ENCODE data around the gene JMJD6.

JMJD6 gene

DNA sequence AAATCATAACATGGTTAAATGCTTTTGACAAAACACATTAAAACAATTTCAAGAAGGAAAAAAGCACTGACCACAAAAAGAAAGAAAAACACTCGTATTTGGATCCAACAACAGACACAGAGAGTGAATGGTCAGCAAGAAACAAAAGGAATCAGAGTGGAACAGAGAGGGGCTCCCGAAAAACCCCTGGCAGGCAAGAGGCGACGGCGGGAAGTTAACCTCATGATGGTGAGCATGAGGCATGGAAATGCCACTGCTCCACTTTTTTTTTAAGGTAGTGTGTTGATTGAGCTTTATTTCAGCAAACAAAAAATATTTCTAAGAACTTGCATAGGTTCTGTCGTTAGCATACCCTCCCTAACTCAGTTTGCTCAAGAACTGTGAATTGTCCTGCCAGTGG lies 50.8 kb downstream of the JMJD6 start:
- TF ChIP-seq RARB (CRISPR knock-in tag; IDR thresholded peaks at IDR 0.05) (no peak), ESRRG (CRISPR knock-in tag; IDR thresholded peaks at IDR 0.05) (no peak), GLIS3 (CRISPR knock-in tag; IDR thresholded peaks at IDR 0.05) (no peak), ZFP30 (CRISPR knock-in tag; IDR thresholded peaks at IDR 0.05) (no peak), ARNTL (CRISPR knock-in tag; IDR thresholded peaks at IDR 0.05; ENCODE audit: borderline replicate concordance, low read depth) (no peak), SNAI2 (CRISPR knock-in tag; IDR thresholded peaks at IDR 0.05) (no peak), PPARA (CRISPR knock-in tag; IDR thresholded peaks at IDR 0.05; ENCODE audit: borderline replicate concordance) (no peak), ZFP3 (CRISPR knock-in tag; IDR thresholded peaks at IDR 0.05) (no peak), ZC3H10 (CRISPR knock-in tag; IDR thresholded peaks at IDR 0.05) (no peak), ISL1 (CRISPR knock-in tag; IDR thresholded peaks at IDR 0.05) (no peak)
- TF ChIP-seq, protein P1, sequence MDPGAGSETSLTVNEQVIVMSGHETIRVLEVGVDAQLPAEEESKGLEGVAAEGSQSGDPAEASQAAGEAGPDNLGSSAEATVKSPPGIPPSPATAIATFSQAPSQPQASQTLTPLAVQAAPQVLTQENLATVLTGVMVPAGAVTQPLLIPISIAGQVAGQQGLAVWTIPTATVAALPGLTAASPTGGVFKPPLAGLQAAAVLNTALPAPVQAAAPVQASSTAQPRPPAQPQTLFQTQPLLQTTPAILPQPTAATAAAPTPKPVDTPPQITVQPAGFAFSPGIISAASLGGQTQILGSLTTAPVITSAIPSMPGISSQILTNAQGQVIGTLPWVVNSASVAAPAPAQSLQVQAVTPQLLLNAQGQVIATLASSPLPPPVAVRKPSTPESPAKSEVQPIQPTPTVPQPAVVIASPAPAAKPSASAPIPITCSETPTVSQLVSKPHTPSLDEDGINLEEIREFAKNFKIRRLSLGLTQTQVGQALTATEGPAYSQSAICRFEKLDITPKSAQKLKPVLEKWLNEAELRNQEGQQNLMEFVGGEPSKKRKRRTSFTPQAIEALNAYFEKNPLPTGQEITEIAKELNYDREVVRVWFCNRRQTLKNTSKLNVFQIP (CRISPR knock-in tag; IDR thresholded peaks at IDR 0.05; ENCODE audit: borderline replicate concordance, low read depth): no peak
- no peak for ATAC-seq

DNA sequence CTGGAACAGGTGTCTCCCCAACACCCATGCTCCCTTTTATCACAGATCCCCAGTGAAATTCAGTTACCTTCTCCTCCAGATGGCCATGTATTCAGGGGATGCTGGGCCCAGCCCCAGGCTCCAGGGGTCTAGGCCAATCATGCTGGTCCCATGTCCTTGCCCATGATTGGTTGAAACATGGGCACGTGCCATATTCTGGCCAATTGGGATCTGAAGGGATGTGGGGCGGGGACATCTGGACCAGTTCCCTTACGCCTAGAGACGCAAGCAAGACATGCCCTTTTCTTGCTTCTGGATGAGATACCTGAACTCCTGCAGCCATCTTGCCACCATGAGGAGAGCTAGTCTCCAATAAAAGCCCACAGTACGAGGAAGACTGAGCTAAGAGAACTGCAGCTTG lies 51.8 kb downstream of the JMJD6 start:
- no peak for ATAC-seq
- TF ChIP-seq, protein P2, sequence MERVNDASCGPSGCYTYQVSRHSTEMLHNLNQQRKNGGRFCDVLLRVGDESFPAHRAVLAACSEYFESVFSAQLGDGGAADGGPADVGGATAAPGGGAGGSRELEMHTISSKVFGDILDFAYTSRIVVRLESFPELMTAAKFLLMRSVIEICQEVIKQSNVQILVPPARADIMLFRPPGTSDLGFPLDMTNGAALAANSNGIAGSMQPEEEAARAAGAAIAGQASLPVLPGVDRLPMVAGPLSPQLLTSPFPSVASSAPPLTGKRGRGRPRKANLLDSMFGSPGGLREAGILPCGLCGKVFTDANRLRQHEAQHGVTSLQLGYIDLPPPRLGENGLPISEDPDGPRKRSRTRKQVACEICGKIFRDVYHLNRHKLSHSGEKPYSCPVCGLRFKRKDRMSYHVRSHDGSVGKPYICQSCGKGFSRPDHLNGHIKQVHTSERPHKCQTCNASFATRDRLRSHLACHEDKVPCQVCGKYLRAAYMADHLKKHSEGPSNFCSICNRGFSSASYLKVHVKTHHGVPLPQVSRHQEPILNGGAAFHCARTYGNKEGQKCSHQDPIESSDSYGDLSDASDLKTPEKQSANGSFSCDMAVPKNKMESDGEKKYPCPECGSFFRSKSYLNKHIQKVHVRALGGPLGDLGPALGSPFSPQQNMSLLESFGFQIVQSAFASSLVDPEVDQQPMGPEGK (CRISPR knock-in tag; IDR thresholded peaks at IDR 0.05; ENCODE audit: borderline replicate concordance): no peak

DNA sequence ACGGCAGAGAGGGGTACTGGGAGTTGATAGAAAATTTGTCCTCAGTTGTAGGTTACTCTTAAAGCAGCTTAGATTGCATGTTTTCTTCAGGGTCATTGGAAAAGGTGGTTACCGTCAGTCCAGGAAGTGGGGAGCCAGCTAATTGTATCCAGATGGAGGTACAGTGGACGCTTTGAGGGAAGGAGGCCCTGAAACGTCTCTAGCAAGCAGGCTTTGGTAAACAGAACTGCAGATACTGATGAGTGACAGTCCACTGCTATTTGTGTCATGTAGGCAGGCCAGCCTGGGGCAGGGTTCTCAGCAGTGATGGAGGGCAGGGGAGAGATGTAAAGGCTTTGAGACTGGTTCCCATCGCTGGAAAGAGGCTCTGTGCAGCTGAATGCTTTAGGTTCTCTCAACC lies 52.7 kb downstream of the JMJD6 start:
- no peak for TF ChIP-seq ISL1 (CRISPR knock-in tag; IDR thresholded peaks at IDR 0.05)
- TF ChIP-seq, protein P3, sequence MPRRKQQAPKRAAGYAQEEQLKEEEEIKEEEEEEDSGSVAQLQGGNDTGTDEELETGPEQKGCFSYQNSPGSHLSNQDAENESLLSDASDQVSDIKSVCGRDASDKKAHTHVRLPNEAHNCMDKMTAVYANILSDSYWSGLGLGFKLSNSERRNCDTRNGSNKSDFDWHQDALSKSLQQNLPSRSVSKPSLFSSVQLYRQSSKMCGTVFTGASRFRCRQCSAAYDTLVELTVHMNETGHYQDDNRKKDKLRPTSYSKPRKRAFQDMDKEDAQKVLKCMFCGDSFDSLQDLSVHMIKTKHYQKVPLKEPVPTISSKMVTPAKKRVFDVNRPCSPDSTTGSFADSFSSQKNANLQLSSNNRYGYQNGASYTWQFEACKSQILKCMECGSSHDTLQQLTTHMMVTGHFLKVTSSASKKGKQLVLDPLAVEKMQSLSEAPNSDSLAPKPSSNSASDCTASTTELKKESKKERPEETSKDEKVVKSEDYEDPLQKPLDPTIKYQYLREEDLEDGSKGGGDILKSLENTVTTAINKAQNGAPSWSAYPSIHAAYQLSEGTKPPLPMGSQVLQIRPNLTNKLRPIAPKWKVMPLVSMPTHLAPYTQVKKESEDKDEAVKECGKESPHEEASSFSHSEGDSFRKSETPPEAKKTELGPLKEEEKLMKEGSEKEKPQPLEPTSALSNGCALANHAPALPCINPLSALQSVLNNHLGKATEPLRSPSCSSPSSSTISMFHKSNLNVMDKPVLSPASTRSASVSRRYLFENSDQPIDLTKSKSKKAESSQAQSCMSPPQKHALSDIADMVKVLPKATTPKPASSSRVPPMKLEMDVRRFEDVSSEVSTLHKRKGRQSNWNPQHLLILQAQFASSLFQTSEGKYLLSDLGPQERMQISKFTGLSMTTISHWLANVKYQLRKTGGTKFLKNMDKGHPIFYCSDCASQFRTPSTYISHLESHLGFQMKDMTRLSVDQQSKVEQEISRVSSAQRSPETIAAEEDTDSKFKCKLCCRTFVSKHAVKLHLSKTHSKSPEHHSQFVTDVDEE (CRISPR knock-in tag; IDR thresholded peaks at IDR 0.05): peak; percentile 77
- peak; percentile 65; the same call in 1 of the 2 replicates for TF ChIP-seq TCF4 (CRISPR knock-in tag; IDR thresholded peaks at IDR 0.05; ENCODE audit: borderline replicate concordance)
- no peak for TF ChIP-seq ZFP30 (CRISPR knock-in tag; IDR thresholded peaks at IDR 0.05)
- TF ChIP-seq, protein P1 (CRISPR knock-in tag; IDR thresholded peaks at IDR 0.05; ENCODE audit: borderline replicate concordance, low read depth): no peak
- peak; percentile 4; the same call in 1 of the 3 replicates for ATAC-seq

DNA sequence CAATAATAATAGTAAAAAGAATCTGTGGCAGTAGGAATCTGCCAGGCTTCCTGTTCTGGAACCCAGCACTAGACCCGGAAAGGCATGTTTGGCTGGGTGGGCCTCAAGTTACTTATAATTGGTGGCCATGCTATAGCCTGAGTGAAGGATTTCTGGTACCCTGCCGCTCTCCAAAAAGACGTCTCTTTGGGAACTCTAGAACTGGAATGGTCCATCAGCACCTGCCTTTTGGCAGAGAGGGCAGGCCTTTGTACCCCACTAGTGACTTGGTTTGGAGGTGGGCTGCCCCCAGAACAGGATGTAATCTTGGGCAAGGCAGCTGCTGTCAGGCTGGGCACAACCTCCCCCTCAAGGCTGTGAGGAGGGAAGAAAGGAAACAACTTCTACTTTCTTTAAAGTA lies 53.5 kb downstream of the JMJD6 start:
- no peak for ATAC-seq
- TF ChIP-seq PPARA (CRISPR knock-in tag; IDR thresholded peaks at IDR 0.05; ENCODE audit: borderline replicate concordance) (no peak), ZNF565 (CRISPR knock-in tag; conservative IDR thresholded peaks at IDR 0.05; ENCODE audit: low read depth) (no peak), ESRRG (CRISPR knock-in tag; IDR thresholded peaks at IDR 0.05) (no peak), TCF4 (CRISPR knock-in tag; IDR thresholded peaks at IDR 0.05; ENCODE audit: borderline replicate concordance) (no peak), RARB (CRISPR knock-in tag; IDR thresholded peaks at IDR 0.05) (no peak), ISL1 (CRISPR knock-in tag; IDR thresholded peaks at IDR 0.05) (no peak), SNAI2 (CRISPR knock-in tag; IDR thresholded peaks at IDR 0.05) (no peak), TOX (CRISPR knock-in tag; IDR thresholded peaks at IDR 0.05; ENCODE audit: borderline replicate concordance) (no peak)
- TF ChIP-seq, protein P2 (CRISPR knock-in tag; IDR thresholded peaks at IDR 0.05; ENCODE audit: borderline replicate concordance): no peak
- TF ChIP-seq, protein P4, sequence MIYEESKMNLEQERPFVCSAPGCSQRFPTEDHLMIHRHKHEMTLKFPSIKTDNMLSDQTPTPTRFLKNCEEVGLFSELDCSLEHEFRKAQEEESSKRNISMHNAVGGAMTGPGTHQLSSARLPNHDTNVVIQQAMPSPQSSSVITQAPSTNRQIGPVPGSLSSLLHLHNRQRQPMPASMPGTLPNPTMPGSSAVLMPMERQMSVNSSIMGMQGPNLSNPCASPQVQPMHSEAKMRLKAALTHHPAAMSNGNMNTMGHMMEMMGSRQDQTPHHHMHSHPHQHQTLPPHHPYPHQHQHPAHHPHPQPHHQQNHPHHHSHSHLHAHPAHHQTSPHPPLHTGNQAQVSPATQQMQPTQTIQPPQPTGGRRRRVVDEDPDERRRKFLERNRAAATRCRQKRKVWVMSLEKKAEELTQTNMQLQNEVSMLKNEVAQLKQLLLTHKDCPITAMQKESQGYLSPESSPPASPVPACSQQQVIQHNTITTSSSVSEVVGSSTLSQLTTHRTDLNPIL (CRISPR knock-in tag; IDR thresholded peaks at IDR 0.05; ENCODE audit: low read depth): no peak
- TF ChIP-seq, protein P5, sequence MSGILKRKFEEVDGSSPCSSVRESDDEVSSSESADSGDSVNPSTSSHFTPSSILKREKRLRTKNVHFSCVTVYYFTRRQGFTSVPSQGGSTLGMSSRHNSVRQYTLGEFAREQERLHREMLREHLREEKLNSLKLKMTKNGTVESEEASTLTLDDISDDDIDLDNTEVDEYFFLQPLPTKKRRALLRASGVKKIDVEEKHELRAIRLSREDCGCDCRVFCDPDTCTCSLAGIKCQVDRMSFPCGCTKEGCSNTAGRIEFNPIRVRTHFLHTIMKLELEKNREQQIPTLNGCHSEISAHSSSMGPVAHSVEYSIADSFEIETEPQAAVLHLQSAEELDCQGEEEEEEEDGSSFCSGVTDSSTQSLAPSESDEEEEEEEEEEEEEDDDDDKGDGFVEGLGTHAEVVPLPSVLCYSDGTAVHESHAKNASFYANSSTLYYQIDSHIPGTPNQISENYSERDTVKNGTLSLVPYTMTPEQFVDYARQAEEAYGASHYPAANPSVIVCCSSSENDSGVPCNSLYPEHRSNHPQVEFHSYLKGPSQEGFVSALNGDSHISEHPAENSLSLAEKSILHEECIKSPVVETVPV (CRISPR knock-in tag; IDR thresholded peaks at IDR 0.05): no peak
- TF ChIP-seq, protein P3 (CRISPR knock-in tag; IDR thresholded peaks at IDR 0.05): no peak

All from SK-N-SH treated with all-trans-retinoic acid at 6 μM for 48 hours (cell line).